ENCODE data around the gene PARP9.

Gene PARP9

GRCh38 chr3:122484985-122485384, 79.1 kb downstream of the PARP9 start:
- DNase-seq (ENCODE audit: low read depth) = no peak

- DNase-seq (ENCODE audit: low read depth) = no peak
Measured at GRCh38 chr3:122481390-122481789, 82.7 kb downstream of the PARP9 start.
